Measurements from ENCODE around the gene RPS5.
"Not testable (repeated sequence)": the region's sequence is repeated elsewhere in the genome, so short reads cannot be mapped to it uniquely, and the experiment has no call there.

The RPS5 gene

DNA sequence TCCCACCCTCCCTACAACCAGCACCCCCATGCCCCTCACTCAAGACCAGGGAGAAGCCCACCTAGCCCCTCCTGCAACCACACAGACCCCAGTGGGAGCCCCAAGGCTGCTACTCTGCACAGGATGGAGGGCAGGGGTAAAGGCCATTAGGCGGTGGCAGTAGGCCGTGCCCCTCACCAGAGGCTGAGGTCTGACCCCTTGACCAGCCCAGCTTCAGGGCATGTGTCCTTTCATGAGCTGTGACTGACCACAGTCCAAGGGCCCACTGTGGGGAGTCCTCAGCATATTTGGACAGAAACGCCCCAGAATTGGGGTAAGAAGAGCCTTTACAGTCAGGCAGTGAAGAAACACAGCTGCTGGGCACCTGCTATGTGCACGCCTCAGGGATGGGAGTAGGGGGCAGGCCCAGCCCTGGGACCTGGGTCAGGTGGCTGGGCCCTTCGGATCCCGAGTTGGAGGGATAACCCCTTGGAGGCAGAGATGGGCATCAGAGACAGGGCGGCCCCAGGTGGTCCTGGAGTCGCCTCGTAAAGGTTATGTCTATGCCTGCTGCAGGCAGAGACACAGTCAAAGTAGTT, 1.7 kb upstream of the RPS5 start:
- no peak for DNase-seq (ENCODE audit: low read depth, low spot score)

DNA sequence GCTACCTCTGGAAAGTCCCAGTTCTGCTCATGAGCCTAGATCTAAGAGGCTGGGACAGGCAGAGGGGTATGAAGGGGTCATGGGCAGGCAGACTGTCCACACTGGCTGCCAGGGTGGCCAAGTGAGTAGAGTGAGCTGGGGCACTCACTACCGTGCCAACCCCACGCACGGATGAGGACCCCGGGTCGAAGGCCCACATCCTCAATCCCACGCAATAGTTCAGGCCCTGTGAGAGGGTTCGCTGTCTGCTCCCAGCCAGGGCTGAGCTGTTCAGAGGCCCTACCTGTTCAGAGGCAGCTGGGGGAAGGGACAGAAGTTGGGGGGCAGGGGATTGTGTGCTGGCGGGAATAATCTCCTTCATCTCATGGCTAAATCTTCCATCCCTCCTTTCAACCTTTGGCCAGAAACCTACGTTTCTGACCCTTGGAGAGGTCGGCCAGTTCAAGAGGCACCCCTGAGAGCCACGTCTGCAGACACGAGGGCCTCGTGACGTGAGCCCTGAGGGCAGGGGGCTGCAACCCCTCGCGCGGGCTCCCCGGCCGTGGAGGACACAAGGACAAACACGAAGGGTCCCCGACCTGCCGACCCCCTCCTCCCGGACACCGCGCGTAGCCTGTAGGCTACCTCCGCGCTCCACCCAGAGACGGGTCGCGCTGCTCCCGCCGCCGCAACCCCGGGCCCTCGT, 1.0 kb upstream of the RPS5 start:
- DNase-seq (ENCODE audit: low read depth, low spot score), result no peak

DNA sequence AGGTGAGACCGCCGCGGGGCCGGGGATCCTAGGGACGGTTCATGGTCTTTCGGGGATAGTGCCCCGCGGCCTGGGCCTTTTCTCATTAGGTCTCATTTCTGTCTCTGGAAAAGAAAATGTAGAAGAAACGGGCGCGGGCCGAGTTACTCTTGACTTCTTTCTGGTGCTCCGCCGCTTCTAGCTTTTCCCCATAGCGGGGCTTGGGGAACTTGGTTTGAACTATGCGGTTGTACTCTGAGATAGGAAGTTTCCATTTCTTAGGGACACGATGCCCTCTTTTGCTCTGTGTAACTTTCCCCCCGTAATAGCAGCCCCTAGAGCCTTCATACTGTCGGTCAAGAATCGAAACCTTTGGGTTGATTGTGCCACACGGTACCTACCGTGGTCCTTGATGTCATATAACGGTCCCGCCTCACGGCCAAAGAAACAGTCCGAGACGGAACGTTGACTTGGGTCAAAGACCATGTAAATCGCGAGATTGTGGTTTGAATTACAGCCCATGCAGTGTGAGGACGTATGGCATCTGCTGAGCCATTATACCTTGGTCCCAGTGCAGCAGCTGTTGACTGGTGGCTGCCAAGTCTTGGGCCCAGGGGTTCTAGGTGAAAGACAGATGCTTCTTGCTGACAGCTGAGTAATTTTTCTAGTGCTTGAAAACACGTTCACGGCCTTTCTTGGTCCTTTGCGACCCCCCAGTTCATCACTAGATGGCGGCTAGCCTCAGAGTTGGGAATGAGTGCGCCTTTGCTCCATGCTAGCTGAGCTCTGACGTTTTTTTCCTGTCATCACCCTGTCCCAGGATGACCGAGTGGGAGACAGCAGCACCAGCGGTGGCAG, 487 bp downstream of the RPS5 start:
- no peak for DNase-seq (ENCODE audit: low read depth, low spot score)

DNA sequence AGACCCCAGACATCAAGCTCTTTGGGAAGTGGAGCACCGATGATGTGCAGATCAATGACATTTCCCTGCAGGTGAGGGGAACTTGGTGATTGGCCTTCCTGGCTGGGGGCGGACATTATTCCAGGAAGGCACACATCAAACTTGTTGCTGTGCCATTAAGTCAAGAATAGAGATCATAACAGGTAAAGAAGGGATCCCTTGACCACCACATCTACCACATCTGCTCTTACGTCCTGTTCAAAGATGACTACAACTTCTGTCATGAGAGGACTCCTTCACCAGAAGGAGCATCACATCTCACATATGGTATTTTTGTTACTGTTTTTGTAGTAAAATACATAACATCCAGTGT, 1.1 kb downstream of the RPS5 start:
- no peak for DNase-seq (ENCODE audit: low read depth, low spot score)

DNA sequence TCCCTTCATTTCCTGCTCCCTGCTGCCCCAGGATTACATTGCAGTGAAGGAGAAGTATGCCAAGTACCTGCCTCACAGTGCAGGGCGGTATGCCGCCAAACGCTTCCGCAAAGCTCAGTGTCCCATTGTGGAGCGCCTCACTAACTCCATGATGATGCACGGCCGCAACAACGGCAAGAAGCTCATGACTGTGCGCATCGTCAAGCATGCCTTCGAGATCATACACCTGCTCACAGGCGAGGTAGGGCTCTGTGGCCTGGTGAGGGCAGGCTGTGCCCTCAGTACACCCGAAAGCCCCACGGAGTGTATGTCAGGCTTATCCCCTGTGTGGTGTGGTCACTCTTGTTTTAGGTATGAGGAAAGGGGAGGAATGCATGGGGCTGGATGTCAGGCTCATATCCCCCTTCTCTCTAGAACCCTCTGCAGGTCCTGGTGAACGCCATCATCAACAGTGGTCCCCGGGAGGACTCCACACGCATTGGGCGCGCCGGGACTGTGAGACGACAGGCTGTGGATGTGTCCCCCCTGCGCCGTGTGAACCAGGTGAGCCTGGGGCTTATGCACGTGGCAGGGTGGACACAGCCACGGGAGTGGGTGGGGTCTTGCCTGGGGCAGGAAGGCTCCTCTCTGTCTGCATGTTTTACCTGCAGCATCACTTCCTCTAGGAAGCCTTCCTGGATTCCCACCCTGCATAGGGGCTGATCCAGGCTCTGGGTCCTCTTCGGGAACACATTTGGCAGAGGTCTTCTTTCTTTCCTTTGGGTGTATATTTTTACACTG, 6.1 kb downstream of the RPS5 start:
- no peak for DNase-seq (ENCODE audit: low read depth, low spot score)

DNA sequence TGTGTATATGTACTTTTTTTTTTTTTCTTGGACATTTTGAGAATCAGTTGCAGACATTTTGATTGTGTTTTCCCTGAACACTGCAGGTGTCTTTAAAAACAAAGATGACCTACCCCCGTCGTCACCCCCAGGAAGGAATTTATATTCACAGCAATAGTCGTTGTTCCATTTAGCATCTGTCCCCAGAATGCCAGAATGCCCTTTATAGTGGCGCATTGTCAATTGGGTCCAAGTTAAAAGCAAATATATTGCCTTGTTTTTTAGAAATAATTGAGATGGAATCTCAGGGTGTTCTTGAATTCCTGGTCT, 6.6 kb downstream of the RPS5 start:
- DNase-seq (ENCODE audit: low read depth, low spot score), result no peak

DNA sequence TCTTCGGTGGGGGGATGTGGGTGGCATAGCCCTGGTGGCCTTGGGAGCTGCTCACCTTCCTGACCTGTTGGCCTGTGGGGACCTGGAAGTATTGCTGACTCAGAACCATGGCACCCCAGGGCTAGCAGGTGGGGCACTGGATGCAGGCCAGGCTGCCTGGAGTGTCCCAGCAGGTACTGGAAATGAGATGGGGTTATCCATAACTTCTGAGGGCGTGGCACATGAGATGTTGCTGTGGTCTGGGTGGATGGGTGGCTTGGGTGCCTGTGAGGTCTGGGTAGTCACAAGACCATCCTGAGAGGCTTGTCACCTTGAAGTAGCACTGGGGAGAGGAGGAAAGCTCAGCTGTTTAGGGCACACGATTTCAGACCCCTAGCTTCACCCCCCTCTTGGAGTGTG, 7.8 kb downstream of the RPS5 start:
- DNase-seq (ENCODE audit: low read depth, low spot score), result no peak

DNA sequence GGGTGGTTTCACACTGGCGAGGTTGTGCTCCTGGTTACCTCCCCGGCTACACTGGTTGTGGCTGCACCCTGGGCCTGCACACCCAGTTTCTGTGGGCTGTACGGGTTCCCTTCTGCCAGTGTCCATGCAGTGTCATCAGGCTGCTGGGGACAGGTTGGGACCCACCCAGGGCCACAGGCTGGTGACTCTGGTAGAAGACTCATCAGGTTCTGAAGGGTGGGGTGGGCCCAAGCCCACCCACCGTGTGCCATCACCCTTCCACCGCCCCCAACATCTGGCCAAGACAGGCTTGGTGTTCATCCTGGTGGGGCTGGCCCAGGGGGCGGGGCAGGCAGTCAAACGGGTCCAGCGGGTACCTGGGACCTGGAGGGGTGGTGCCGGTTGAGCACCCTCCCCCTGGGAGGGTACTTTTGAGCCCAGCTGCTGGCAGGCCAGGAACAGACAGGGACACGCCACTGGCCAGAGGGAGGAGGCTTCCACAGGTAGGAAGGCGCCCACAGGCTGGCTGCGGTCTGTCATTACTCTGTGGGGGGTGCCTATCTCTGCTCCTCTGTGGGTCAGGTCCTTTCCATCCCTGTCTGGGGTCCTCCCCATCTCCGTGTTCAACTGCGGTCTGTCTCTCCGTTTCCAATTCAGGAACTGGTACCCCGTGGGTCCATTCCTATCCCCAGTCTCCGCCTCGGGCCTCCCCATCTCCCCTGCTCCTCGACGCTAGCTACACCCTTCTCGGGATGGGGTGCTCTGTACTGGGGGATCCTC, 8.3 kb downstream of the RPS5 start, which contains the start of gene RNF225:
TSS of gene RNF225 (plus strand) at position 437 of the 759 bp plus-strand sequence. CDS start 434 bp downstream, outside the sequence.
- DNase-seq (ENCODE audit: low read depth, low spot score), result no peak

DNA sequence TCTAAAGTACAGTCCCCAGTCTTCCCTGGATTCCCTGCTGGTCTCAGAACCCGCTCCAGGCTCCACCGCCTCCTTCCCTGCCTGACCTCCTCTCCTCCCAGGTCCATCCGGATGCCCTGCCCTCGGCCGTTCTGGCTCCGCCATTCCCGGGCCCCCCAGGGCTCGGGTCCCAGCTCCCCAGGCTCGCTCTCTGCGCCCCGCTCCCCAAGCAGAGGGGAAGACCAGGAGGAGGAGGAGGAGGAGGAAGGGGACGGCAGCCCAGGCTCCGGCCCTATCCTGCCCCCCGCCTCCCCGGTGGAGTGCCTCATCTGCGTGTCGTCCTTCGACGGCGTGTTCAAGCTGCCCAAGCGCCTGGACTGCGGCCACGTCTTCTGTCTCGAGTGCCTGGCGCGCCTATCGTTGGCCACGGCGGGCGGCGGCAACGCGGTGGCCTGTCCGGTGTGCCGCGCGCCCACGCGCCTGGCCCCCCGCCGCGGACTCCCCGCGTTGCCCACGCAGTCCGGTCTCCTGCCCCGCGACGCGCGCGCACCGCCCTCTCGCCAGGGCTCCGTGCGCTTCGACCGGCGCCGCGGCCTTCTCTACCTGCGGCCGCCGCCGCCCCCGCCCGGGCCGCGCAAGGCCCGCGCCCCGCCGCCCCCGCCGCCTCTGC, 9.0 kb downstream of the RPS5 start:
- no peak for DNase-seq (ENCODE audit: low read depth, low spot score)

DNA sequence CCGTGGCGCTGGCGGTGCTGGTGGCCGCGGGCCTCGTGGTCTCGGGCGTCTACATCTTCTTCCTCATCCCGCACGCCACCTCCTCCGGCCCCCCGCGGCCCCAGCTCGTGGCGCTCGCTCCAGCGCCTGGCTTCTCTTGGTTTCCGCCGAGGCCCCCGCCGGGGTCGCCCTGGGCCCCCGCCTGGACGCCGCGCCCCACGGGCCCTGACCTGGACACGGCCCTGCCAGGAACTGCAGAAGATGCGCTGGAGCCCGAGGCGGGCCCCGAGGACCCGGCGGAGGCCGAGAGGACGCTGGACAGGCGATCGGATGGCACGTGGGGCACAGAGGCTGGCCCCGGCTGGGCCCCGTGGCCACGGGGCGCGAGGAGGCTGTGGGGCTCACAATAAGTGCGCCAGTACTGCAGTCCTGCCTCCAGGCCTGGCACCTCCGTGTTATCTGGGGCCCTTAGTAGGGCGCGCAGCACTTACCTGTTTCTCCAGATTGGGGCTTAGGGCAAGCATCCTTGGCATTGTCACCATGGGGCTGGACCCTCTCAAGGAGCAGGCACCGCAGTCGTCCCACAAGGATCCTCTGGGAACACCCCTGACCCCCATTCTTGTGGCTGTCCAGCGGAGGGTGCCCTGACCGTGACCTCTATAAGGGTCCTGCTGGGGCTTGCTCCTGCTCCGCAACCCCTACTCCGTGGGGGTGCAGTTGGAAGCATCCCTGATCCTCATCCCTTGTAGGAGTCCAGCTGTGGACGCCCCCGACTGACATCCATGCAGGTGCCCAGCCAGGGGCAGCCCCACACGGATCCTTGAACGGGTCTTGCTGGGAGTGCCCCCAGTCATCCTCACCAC, 9.8 kb downstream of the RPS5 start:
- no peak for DNase-seq (ENCODE audit: low read depth, low spot score)

DNA sequence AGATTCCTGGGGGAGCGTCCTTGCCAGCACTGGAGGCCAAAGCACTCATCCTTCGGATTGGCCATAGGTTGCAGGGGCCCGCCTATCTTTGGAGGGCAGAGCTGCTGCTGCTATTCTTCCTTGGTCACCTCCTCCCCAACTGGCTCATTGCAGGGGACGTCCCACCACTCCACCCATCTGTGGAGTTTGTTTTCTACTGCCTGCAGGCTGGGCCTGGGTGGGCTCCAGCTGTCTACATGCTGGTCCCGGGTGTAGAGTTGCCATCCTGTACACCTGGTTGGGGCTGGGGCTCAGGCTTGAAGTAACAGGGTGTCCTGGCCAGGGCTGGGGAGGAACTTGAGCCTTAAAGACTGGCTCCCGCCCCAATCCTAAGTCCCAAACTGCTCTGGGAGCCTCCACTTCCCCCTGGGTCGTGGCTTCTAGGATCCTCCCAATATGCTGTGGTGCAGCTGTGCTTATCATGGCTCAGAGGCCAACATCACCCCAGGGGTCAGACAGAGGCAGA, 10.5 kb downstream of the RPS5 start:
- DNase-seq (ENCODE audit: low read depth, low spot score), result no peak

DNA sequence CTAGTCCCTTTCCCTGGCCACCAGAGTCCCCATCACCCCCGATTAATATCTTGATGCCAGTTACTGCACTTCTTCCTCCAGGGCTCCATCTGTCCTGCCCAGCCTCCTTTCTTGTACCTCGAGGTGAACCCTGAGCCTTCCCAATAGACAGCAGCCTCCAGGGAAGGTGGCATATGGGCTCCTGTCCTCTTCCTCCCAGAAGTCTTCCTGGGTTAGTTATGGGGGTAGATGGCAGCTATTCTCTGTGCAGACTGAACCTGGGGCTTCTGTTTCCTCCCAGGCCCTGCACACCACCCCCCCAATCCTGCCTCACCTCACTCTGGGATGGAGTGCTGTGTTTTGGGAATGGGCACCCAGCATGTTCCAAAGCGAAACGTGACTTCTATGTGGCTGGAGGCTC, 11.0 kb downstream of the RPS5 start:
- no peak for DNase-seq (ENCODE audit: low read depth, low spot score)

DNA sequence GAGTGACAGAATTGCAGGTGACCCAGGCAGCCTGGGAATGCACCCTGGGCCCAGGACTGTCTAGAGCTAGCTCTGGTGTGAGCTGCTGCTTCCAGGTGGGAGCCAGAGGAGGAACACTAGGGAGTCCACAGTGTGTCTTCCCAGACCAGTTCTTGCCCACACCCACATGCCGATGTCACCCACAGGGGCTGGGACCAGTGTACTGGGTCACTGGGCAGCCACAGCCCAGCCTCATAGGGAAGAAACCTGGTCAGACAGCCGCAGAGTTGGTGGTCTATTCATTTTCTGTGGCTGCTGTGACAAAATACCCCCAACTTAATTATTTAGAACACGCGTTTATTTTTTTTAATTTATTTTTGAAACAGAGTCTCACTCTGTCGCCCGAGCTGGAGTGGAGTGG, 11.5 kb downstream of the RPS5 start:
- no peak for DNase-seq (ENCODE audit: low read depth, low spot score)

DNA sequence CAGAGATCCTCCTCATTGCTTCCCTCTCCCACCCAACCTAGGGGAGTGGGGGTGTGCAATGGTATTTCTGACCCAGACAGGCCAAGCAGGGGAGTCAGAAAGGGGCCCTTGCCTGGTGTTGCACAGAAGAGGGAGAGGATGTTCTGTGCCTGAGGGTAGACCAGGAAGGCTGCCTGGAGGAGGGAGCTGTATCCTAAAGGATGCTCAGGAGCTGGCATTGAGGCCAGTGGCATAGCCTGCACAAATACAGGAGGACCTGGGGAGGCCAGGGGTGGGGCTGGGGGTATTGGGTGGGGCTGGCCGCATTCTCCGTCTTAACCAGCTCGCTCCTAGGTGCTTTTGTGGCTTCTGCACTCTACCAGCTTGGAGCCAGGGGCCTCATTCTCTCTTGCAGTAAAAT, 12.8 kb downstream of the RPS5 start:
- DNase-seq (ENCODE audit: low read depth, low spot score), result no peak

DNA sequence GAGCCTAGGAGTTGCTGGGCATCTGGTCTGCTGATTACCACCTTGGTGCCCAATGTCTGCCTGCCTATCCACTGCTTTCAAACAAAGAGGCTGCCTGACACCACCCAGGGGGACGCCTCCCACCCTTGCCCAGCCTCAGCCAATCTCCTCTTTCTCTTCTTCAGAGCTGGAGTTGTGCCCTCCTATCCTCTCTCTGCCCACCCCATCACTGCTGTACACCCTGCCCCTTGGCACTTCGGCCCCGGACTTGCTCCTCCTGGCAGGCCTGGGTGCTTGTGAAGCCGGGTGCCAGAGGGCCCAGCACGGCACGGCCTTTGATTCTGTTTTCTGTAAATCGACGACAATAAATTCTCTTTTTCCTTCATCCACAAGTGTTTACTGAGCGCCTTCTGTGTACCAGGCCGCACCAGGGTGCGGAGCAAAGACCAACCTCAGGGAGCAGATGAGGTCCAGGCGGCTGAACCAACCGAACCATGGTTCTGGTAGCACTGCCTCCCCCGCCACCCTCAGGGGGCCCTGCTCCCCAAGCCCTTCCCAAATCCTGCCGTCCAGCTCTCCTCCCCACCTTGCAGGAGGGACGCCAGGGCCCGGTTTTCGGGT, 13.3 kb downstream of the RPS5 start:
- no peak for DNase-seq (ENCODE audit: low read depth, low spot score)

DNA sequence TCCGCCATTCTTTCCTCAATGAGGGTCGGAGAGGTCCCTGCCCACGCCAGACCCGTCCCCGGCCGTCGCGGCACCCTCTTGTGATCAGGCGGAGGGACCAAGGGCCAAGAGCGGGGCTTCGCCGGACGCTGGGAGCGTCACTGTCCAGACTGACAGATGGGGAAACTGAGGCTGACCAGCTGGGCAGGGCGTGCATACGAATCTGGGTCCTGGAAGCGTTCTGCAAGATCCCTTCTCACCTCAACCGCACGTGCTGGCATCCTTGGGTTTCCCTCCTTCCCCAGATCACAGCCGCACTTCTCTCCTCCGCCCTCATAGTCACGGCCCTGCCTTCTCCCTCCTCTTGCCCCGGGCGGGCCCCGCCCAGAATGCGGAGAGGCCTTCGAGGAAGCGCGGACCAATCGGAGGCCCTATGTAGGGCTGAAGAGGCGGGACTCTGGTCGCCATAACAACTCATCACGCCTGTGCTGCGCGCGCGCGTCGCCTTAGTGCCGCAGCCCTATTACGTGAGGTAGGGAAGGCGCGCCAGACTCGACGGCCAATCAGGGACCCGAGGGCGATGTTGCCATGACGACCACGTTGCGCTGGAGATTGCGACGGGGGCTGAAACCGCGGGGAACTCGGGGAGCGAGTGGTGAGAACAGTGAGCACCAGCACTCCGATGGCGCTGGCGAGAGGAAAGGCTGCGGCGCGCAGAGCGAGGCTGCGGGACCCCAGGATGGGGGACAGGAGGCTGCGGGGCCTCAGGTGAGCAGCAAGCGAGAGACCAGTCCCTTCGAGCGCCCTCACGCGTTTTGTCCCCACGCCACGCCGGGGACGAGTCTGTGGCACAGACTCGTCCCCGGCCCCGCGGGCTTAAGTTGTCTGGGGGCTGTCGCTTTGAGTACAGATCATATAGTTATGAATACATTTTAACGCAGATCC, 14.1 kb downstream of the RPS5 start:
- peak; percentile 99 for DNase-seq (ENCODE audit: low read depth, low spot score)

DNA sequence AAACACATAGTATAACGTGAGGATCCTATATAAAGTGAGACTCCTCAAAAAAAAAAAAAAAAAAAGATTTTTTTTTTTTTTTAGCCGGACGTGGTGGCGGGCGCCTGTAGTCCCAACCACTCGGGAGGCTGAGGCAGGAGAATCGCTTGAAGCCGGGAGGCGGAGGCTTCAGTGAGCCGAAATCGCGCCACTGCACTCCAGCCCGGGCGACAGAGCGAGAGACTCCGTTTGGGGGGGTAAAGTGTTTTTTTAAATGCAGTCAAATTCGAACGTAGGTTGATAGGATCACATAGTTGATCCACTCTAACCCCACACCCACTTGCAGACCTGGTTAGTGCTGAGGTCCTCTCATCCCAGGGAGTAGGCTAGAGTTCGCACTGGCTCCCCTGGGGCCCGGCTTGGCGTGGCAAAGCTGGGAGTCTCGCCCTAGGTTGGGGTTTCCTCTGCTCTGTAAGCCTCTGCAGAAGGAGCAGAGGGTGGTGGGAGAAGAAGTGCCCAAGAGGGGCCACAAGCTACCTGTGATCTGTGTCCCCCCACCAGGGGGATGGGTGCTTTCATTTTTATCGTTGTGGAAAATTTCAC, 14.9 kb downstream of the RPS5 start:
- DNase-seq (ENCODE audit: low read depth, low spot score), result no peak

DNA sequence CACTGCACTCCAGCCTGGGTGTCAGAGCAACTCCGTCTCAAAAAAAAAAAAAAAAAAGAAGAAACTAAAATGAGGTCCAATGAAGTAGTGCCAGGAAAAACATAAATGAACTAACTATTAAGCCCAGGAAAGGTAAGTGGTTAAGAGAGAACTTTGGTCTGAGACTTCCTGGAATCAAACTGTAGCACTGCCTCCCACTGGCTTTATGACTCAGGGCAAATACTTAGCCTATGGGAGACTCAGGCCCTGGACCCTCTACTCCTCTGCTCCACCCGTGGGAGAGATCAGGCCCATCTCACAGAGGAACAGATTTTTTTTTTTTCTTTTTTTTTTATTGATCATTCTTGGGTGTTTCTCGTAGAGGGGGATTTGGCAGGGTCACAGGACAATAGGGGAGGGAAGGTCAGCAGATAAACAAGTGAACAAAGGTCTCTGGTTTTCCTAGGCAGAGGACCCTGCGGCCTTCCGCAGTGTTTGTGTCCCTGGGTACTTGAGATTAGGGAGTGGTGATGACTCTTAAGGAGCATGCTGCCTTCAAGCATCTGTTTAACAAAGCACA, 16.9 kb downstream of the RPS5 start:
- DNase-seq (ENCODE audit: low read depth, low spot score), result not testable (repeated sequence)
